LNCAP (cell line): Measurements from ENCODE around the gene ANKRD10.

ENCODE experiments used
- CTCF ChIP-seq: fragments of 450-650 bp; IDR thresholded peaks from 2 replicates; pipeline ENCODE4 v1.5.1; 2017; ENCODE audit warnings: mild to moderate bottlenecking

The ANKRD10 gene

DNA sequence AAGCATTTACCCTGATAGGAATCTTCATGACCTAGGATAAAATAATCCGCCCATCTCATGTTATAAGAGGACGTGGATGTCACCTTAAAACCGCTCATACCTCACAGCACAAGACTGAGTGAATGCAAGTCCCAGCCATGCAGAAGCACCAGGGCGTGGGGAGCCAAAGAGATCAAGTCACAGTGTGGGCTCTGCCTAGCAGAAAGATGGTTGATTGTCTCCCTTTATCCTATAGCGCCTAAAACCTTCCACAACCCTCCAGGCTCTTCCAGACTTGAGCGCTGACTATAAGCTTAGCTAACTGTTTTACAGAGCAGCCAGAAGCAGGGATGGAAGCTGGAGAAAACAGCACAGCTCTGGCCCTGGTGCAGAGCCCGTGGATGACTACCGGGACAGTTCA, 6.8 kb upstream of the ANKRD10 start:
- no peak for TF ChIP-seq CTCF

GRCh38 chr13:110921209-110921608, 6.3 kb upstream of the ANKRD10 start:
- no peak for TF ChIP-seq CTCF

DNA sequence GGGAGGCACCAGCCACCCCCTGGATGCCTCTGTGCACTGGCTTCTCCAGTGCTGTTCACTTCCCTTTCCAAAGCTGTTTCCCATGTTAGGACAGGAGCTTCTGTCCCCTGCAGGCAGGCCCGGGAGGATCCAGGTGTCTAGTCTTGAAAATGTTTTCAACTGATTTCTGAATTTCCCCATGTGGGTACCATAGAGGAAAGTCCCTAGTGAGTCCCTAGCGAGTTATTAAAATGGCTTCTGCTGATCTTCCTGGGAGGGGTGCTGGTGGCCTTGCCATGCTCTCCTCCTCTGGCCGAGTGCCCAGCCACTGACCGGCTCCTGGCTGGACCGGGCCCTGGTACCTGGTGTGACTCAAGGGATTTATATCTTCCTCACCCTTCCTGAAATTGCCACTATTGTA, 5.2 kb upstream of the ANKRD10 start:
- no peak for TF ChIP-seq CTCF

- no peak for TF ChIP-seq CTCF
Observed at GRCh38 chr13:110916301-110917142, 1.7 kb upstream of the ANKRD10 start.

GRCh38 chr13:110915874-110916206, 971 bp upstream of the ANKRD10 start:
- no peak for TF ChIP-seq CTCF

DNA sequence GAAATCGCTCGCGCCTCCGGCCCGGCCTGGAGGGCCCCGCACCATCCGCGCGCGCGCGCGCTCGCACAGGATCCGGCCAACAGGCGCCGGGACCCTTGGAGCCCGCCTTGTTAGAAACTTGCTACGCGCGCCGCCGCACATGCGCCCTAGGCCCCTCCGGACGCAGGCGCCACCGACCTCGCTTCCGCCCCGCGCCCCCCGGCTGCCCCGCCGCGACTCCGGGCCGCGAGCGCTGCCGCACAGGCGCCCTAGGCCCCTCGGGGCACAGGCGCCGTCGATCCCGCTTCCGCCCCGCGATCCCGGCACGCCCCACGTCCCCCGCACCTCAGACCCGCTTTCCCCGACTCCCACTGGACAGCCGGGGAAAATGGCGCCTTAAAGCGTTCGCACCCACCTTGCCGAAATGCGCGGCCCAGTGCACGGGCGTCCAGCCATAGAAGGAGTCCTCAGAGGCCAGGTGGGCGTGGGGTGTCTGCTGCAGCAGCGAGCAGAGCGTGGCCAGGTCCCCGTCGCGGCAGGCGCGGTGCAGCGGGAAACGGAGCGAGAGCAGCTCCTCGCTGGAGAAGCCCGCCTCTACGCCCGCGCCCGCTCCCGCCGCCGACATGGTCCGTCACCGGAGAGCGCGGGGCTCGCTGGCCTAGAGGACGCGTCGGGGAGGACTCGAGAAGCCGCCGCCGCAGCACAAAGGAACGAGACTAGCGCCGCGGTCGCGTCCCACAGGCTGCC, 375 bp downstream of the ANKRD10 start:
- TF ChIP-seq CTCF: no peak

- TF ChIP-seq CTCF: no peak
Observed at GRCh38 chr13:110914081-110914330, 863 bp downstream of the ANKRD10 start.
